Left ventricle myocardium inferior (tissue), 1 donor: ENCODE results near the gene OASL. TPM values are rescaled to one million over a fixed set of nuclear protein-coding genes. Genes with fewer than 3 reads are reported as not detected.
A peak's percentile ranks its signal among the peaks of the same experiment; 100 is the strongest.

Experiments
- DNase-seq: peaks from one replicate; pipeline ENCODE4 v3.0.0-alpha.2; 2020
- H3K27ac ChIP-seq: fragments of 200-600 bp; replicated peaks from 2 replicates; pipeline ENCODE4 v1.8.0; 2021
- H3K27me3 ChIP-seq: fragments of 200-600 bp; 2 replicates; pipeline ENCODE4 v1.8.0; 2021; ENCODE audit warnings: low read depth
- H3K36me3 ChIP-seq: fragments of 200-600 bp; 2 replicates; pipeline ENCODE4 v1.8.0; 2021
- H3K4me1 ChIP-seq: fragments of 200-600 bp; 2 replicates; pipeline ENCODE4 v1.8.0; 2021
- H3K4me3 ChIP-seq: fragments of 200-600 bp; 2 replicates; pipeline ENCODE4 v1.8.0; 2021; ENCODE audit warnings: mild to moderate bottlenecking, moderate library complexity
- H3K9me3 ChIP-seq: fragments of 200-600 bp; replicated peaks from 2 replicates; pipeline ENCODE4 v1.8.0; 2021
- CTCF ChIP-seq: fragments of 200-600 bp; IDR thresholded peaks from 2 replicates; pipeline ENCODE4 v1.8.0; 2021; ENCODE audit warnings: antibody characterized with exemption, mild to moderate bottlenecking, borderline replicate concordance
- intact Hi-C: fragments of 100-400 bp; cut with micrococcal nuclease; formaldehyde crosslinking; loops from one replicate; pipeline ENCODE4 v1.11.0; 2022
- total RNA-seq: library from RNA; stranded (reverse); fragmentation: NEBNext Ultra II Directional; extraction: Animal tissue kit (Norgen Biotek cat#: 25700); gene quantifications from one replicate; pipeline ENCODE4 v1.2.1, GENCODE V29; 2021
- donor health status: DM: no; HTN: yes; CAD: no; lungs with severe emphysema.

The OASL gene
- total RNA-seq, 1 donor from 2014 or later: 0.25 TPM

GRCh38 chr12:121060149-121061001 lies 21.3 kb upstream of the OASL start:
- H3K4me3 ChIP-seq: peak overlapping the region; percentile 54
- H3K36me3 ChIP-seq: no peaks in the 10 kb centered on the region
- DNase-seq: no peak
- no peaks in the 10 kb centered on the region for H3K9me3 ChIP-seq
- H3K27ac ChIP-seq: peak overlapping the region; percentile 72
- H3K4me1 ChIP-seq: peaks cover 5% of the 10 kb centered on the region
- intact Hi-C loops: no loop called here
- H3K27me3 ChIP-seq: peaks cover 4% of the 10 kb centered on the region
- peak; percentile 52 for TF ChIP-seq CTCF

- no peaks in the 10 kb centered on the region for H3K9me3 ChIP-seq
- H3K27me3 ChIP-seq: no peaks in the 10 kb centered on the region
- intact Hi-C loops: no loop called here
- no peak overlapping the region for H3K4me3 ChIP-seq
- TF ChIP-seq CTCF: no peak
- H3K4me1 ChIP-seq: peaks cover 5% of the 10 kb centered on the region
- no peak for DNase-seq
- H3K36me3 ChIP-seq: no peaks in the 10 kb centered on the region
- H3K27ac ChIP-seq: peak overlapping the region; percentile 72
Measured at GRCh38 chr12:121059031-121059898, 20.2 kb upstream of the OASL start.

- no peak for DNase-seq
- intact Hi-C loops: no loop called here
- H3K9me3 ChIP-seq: no peaks in the 10 kb centered on the region
- TF ChIP-seq CTCF: no peak
- no peaks in the 10 kb centered on the region for H3K36me3 ChIP-seq
- H3K4me1 ChIP-seq: peaks cover 5% of the 10 kb centered on the region
- H3K27ac ChIP-seq: no peak overlapping the region
- H3K27me3 ChIP-seq: no peaks in the 10 kb centered on the region
- no peak overlapping the region for H3K4me3 ChIP-seq
Measured at GRCh38 chr12:121057794-121058193, 18.7 kb upstream of the OASL start.

- no peak overlapping the region for H3K27ac ChIP-seq
- intact Hi-C loops: no loop called here
- no peaks in the 10 kb centered on the region for H3K9me3 ChIP-seq
- no peak for TF ChIP-seq CTCF
- H3K27me3 ChIP-seq: no peaks in the 10 kb centered on the region
- no peaks in the 10 kb centered on the region for H3K36me3 ChIP-seq
- DNase-seq: no peak
- H3K4me1 ChIP-seq: peaks cover 3% of the 10 kb centered on the region
- H3K4me3 ChIP-seq: no peak overlapping the region
Measured at GRCh38 chr12:121053706-121054105, 14.7 kb upstream of the OASL start.

GRCh38 chr12:121050725-121051124 lies 11.7 kb upstream of the OASL start:
- no peak for DNase-seq
- intact Hi-C loops: no loop called here
- no peak overlapping the region for H3K27ac ChIP-seq
- H3K9me3 ChIP-seq: no peaks in the 10 kb centered on the region
- no peaks in the 10 kb centered on the region for H3K36me3 ChIP-seq
- H3K4me1 ChIP-seq: peaks cover 8% of the 10 kb centered on the region
- no peak overlapping the region for H3K4me3 ChIP-seq
- TF ChIP-seq CTCF: no peak
- no peaks in the 10 kb centered on the region for H3K27me3 ChIP-seq
